Right renal pelvis (tissue), 4 donors: ENCODE data around the gene FNDC3B. TPM values are rescaled to one million over a fixed set of nuclear protein-coding genes. Genes with fewer than 3 reads are reported as not detected.

Source experiments
- DNase-seq, 4 donors: peaks; one replicate each; pipeline ENCODE4 v3.0.0-alpha.2; 2013; ENCODE audit warnings: low read depth in 4 of 4, low spot score in 3 of 4, missing footprints in 1 of 4
- polyA plus RNA-seq, 4 donors: library from polyadenylated mRNA; unstranded; fragments of 120-200 nt; gene quantifications; one replicate each; pipeline ENCODE4 v1.2.1, GENCODE V29; 2013; ENCODE audit not compliant: insufficient read length in 4 of 4

Gene FNDC3B
- polyA plus RNA-seq, 4 donors = 58.5 to 72.9 (median 68.9) TPM

DNA sequence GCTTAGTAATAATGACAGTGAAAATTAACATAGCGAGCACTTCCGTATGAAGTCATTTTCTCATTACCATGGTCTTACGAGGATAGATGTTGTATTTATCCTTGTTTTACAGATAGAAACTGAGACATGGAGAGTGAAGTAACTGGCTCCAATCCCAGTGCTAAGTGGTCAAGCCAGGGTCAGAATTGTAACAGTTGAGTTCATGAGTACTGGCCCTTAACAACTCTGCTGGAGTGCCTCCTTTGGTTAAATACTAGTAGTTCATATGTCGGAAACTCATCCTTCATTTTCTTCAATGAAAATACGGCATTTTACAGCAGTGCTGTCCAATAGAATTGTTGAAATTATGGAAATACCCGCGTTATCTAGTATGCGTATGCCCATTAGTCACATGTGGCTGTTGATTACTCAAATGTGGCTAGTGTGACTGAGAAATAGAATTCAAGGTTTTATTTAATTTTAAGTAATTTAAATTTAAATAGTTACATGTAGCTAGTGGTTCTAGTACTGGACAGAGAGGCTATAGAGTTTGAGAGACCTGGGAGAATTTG lies 32.5 kb downstream of the FNDC3B start:
- no peak for DNase-seq

DNA sequence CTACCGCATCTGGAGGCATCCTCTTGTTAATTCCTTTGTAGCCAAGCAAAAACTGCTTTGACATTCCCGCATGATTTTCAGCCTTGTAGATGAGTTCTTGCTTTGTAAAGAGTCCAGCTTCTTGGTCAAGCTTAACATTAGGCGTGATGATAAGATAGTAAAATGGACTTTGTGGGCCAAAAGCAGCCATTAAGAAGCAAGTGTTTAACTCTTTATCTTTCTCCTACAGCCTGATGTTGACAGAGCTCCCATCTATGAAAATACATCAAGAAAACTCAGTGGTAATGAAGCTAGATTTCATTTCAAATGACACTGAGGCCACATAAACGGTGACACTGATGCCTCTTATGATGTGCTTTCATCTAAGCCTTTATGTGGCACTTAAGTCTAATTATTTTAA lies 33.2 kb downstream of the FNDC3B start:
- DNase-seq = no peak

- no peak for DNase-seq
These were observed 34.0 kb downstream of the FNDC3B start for GRCh38 chr3:172073262-172073915.

DNA sequence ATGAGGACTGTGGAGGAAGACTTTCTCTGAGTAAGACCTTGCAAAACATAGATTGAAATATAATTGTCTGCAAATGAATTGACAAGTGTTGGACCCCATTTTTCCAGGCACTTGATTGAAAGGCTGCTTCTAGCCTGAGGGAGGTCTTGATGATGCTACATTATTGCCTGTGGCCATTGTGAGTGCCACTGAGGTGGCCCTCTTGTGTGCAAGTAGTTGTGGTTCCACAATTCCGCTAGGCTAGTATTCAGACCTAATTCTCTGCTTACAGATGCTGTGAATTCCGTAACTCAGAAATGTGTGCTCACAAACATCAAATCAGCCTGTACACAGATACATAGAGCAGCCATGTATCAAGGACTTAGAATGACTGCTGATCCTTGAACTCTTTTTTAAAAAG lies 34.7 kb downstream of the FNDC3B start:
- DNase-seq = no peak

DNA sequence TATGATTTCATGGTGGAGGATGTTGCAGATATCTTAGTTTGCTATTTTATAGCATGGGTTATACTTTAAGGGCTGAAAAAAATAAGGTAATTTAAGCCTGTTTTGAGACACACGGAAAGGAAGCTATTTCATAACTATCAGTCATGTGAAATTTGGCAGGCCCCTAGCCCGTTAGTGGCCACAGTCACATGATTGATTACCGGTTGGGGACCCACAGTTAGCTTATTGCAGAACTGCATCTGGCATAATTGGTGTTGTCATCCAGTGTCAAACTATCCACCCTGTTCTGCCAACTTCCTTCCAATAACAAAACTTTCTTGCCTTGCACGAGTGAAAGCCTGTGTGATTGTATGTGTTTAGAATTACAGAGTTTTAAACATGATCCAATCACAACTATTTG lies 35.2 kb downstream of the FNDC3B start:
- no peak for DNase-seq

- no peak for DNase-seq
These were observed 36.8 kb downstream of the FNDC3B start for GRCh38 chr3:172076212-172076611.

GRCh38 chr3:172077197-172077757 lies 37.9 kb downstream of the FNDC3B start:
- no peak for DNase-seq

DNA sequence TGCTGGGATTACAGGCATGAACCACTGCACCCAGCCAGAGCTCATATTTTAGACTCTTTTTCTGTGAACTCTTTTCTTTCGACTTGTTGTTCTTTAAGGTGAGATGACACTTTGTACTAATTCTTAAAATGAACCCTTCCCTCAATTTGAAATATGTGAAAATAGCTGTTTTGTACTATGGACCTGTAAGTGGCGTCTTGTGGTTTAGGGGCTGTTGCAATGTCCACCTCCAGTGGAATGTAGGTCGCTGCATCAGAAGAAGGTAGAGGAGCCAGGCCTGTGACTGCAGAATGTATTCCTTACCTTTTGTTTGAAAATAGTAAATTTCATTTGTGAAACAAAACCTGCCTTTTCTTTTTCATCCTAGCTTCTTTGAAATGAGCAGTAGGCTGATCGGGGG lies 38.9 kb downstream of the FNDC3B start:
- no peak for DNase-seq

- no peak for DNase-seq
These were observed 39.3 kb downstream of the FNDC3B start for GRCh38 chr3:172078721-172079120.

- no peak for DNase-seq
These were observed 40.1 kb downstream of the FNDC3B start for GRCh38 chr3:172079326-172079976.

DNA sequence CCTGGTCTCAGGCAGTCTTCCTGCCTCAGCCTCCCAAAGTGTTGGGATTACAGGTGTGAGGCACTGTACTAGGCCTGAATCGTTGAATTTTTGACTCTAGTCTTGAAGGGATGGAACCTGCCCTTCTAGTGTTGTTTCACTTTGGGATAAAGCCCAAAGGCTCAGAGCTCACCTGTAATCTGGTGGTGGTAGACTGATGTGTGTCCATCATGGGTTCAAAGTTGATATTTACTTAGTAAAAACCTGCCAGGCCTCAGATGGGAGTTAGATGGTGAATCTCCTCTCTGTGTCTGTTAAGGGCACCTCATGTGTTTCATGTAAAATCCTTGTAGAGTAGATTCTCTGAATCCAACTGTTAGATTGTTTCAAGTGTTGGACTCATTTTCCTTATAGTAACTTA lies 41.1 kb downstream of the FNDC3B start:
- DNase-seq = no peak

GRCh38 chr3:172082269-172082668 lies 42.9 kb downstream of the FNDC3B start:
- DNase-seq = no peak

DNA sequence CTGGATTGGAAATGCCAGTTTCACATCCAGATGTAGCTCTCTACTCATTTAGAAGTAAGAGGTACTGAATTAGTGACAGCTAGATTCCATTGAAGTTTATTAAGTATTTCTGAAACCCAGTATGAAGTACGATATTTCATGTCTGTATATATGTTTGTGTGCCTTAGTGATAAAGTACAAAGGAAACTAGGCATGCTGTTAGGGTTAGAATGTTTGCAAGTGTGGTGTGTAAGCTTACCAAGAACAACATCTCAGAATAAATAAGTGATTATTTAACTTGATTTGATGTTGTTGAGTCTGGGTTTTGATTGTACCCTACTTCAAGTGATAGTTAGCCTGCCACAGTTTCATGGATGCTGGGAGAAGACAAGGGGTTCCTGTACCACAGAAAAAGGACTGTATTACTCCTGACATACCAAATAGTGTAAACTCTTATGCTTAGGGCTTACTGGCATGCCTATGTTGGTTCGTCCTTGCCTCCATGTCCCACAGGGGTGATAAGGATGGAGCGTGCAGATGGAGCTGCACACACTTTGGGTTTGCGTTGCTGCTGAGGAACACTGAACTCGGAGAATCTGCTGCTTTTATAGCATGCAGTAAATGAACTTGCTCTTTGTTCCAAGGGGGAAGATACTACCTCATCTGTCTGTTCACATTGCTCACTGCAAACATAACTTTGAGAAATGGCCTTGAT lies 43.6 kb downstream of the FNDC3B start:
- DNase-seq = no peak

GRCh38 chr3:172083995-172084409 lies 44.6 kb downstream of the FNDC3B start:
- no peak for DNase-seq

GRCh38 chr3:172084871-172085556 lies 45.6 kb downstream of the FNDC3B start:
- DNase-seq = no peak

DNA sequence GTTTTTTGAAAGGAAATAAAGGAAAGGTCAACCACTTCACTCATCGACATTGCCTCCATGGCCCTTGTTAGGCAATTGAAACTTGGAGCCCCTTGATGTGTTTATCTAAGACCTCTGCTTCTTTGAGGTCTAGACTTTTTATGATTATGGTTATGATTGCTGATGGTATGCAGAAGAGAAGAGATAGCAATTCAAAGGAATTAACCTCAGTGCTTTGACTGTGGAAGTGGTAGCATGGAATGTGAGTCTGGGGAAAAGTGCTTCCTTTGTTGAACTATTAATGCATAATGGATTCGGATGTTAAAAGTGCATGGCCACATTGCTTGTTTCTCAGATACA lies 46.1 kb downstream of the FNDC3B start:
- DNase-seq = no peak

GRCh38 chr3:172086071-172086470 lies 46.7 kb downstream of the FNDC3B start:
- no peak for DNase-seq

- DNase-seq = no peak
These were observed 47.8 kb downstream of the FNDC3B start for GRCh38 chr3:172087198-172087597.

DNA sequence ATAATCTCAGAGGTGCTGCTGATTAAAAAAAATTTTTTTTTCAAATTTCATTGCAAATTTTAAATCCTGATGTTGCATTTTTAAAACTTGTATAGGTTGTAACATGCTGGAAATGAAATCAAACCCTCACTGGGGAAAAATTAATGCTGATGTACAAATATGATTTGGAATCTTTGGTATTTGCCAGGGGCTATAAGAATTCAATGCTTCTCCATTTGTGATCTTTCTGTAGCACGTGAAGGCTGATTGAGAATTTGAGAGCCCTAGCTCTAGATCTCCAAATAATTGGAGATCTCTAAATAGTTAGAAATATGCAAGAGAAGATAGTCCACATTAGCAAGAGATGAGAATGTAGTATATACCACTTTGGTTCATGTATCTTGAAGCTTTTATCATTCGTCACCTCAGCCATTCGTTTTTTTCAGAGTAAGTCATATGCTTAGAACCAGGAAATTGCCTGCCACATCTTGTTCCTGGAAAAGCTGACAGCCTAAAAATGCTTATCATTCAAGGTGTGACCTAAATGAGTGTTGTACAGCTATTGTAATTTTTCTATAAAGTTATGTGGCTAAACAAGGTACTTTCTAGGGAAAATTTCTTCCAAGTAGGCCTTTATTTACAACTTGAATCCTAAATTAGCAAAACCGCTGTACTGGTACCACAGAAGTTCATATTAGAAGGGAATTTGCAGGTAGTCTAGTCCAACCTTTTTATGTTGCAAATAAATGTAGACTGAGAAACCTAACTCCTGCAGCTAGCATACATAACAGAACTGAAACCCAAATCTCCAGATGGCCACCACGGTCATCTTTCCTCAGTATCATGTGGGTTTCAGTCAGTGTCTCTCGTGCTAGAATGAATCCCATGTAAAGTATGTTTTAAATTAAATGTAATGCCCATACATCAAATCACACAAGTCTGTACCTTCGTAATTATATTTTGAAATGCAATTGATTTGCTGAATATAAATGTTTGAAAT lies 48.5 kb downstream of the FNDC3B start:
- no peak for DNase-seq

DNA sequence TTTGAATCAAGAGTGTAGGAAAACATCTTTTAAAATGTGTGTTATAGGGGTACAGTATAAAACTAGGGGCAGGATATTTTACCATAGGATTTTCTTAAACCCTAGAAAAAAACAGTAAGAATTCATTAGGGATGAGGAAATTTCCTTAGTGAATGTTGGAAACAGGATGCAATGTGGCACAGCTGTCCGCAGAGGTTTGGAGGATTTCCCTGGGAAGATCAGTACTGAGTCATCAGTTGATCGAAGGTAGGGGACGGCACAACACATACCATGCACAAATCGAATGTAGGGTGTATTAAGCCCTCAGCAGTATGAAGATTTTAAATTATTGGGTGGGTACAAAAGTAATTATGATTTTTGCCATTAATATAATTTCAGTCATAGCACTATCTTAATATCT lies 49.9 kb downstream of the FNDC3B start:
- DNase-seq = no peak
